Urothelium cell line (cell line): ENCODE measurements around the gene BABAM2.
A peak's percentile ranks its signal among the peaks of the same experiment; 100 is the strongest.
"Not testable (repeated sequence)": the region's sequence is repeated elsewhere in the genome, so short reads cannot be mapped to it uniquely, and the experiment has no call there.

Source experiments
- DNase-seq: peaks from one replicate; pipeline ENCODE4 v3.0.0; 2011; ENCODE audit warnings: low spot score, mixed read lengths
- FAIRE-seq: peaks from 2 replicates; lab custom pipeline; 2011; peaks lifted over from hg19 to GRCh38; lab: Jason Lieb, UNC

Gene BABAM2

DNA sequence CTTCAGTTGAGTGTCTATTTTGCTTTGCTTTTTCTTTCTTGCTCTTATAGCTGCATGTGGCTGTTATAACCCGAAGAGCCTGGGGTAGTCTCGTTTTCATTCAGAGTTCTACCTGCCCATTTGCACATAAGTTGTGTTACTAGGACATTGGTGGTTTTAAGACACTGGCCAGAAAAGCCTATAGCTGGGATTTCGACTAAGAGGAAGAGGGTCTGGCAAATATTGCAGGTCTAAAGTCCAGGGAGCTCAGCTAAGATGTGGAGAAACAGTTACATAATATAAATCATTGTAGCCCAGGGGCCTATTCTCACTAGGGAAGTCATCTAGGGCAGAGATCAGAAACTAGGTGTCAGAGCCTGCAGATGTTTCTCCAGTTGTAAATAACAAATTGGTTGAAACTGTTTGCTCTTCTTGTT, 120.8 kb downstream of the BABAM2 start:
- DNase-seq (no peak), FAIRE-seq (no peak)

DNA sequence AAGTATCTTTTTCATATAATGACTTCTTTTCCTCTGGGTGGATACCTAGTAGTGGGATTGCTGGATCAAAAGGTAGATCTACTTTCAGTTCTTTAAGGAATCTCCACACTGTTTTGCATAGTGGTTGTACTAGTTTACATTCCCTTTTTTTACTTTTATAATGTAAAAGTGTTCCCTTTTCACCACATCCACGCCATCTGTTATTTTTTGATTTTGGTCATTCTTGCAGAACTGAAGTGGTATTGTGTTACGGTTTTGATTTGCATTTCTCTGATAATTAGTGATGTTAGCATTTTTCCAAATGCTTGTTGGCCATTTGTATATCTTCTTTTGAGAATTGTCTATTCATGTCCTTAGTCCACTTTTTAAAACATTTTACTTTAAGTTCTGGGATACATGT, 127.9 kb downstream of the BABAM2 start:
- not testable (repeated sequence) for FAIRE-seq, DNase-seq

DNA sequence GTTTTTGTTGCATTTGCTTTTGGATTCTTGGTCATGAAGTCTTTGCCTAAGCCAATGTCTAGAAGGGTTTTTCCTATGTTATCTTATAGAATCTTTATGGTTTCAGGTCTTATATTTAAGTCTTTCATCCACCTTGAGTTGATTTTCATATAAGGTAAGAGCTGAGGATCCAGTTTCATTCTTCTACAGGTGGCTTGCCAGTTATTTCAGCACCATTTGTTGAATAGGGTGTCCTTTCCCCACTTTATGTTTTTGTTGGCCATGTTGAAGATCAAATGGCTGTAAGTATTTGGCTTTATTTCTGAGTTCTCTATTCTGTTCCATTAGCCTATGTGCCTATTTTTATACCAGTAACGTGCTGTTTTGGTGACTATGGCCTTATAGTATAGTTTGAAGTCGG, 129.0 kb downstream of the BABAM2 start:
- DNase-seq, FAIRE-seq: not testable (repeated sequence)

DNA sequence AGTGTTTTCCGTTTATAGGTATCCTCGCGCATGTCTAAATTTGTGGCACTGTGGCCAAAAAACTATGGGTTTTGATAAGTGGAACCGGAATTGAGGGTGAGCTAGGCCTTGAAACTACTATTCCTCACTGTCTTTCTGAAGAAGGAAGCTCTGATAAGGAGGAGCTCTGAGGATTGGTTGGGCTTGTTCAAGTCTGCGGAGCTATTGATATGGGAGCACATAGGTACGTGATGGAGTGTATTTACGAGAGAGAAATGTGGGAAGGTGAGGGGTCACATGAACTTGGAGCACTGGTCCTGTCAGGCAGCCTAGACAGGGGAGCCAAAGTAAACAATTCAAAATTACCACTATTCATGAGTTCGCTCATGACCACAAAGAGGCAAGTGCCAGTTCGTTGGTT, 131.4 kb downstream of the BABAM2 start:
- DNase-seq (no peak), FAIRE-seq (no peak)

DNA sequence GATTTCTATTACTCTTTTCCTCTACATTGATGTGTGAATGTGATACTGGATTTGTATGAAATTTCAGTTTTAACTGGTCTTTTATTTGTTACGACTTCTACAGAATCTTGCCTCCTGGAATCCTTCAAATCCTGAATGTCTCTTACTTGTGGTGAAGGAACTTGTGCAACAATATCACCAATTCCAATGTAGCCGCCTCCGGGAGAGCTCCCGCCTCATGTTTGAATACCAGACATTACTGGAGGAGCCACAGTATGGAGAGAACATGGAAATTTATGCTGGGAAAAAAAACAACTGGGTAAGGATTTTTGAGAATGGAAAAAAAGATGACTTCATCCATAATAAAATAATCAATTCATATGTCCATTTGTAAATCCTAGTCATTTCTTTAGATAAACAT, 134.6 kb downstream of the BABAM2 start:
- FAIRE-seq (no peak), DNase-seq (no peak)

DNA sequence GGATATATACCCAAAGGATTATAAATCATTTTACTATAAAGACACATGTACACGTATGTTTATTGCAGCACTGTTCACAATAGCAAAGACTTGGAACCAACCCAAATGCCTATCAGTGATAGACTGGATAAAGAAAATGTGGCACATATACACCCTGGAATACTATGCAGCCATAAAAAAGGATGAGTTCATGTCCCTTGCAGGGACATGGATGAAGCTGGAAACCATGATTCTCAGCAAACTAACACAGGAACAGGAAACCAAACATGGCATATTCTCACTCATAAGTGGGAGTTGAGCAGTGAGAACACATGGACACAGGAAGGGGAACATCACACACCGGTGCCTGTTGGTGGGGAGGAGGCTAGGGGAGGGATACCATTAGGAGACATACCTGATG, 135.7 kb downstream of the BABAM2 start:
- FAIRE-seq, DNase-seq: not testable (repeated sequence)

DNA sequence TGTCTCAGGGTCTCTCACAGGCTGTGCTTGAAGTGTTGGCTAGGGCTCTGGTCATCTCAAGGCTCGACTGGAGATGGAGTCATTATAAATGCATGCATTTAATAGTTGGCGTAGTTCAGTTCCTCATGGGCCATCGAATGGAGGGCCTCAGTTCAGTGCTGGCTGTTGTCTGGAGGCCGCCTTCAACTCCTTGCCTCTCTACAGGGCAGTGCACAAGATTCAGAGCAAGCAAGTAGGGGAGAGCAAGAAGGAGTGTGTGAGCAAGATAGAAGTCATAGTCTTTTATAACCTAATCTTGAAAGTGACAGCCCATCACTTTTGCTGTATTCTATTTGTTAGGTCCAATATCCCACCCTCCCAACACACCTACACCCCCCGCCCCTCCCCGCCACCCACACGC, 137.5 kb downstream of the BABAM2 start:
- DNase-seq (no peak), FAIRE-seq (no peak)

DNA sequence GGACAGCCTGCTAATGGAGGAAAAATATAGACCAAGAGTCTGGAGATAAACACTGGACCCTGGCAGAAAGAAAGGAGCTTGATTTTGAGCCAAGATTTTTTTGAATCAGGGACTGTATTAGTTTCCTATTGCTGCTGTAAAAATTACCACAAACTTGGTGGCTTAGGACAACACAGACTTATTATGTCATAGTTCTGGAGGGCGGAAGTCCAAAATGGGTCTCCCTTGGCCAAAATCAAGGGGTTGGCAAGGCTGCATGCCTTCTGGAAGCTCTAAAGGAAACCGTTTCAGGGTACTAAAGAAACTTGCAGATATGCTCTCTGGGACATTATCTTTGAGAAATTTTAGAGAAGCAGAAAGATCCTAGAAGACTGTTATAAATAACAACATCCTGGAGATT, 140.1 kb downstream of the BABAM2 start:
- FAIRE-seq, result no peak

DNA sequence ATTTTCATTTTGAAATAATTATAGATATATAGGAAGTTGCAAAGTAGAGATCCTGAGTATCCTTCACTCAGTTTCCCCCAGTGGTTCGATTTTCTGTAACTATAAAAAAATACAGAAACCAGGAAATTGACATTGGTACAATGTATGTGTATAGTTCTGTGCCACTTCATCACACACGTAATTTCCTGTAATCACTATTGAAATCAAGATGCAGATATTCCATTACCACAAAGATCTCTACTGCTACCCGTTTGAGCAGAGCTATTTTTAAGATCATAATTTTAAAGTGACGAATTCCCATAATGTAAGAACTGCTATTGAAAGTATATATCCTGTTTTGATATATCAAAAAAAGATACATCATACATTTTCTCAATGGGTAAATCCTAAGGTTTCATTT, 142.3 kb downstream of the BABAM2 start:
- DNase-seq (no peak), FAIRE-seq (no peak)

More for the DNA sequence above, 140.1 kb downstream of the BABAM2 start:
- no peak for DNase-seq

DNA sequence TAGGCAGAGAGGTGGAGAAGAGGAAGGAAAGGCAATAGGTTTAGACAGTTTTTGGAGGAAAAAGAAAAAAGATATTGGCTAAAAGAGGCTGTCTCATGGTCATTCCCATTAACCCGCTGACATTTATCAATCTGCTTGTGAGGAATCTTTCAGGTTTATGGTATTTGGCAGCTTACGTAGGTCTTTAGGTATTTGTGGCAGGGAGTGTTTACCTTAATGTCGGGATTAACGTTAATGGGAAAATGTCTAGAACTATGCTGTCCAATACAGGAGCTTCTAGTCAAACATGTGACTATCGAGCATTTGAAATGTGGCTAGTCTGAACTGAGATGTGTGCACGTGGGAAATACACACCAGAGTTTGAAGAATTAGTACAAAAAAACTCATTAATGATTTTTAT, 144.2 kb downstream of the BABAM2 start:
- DNase-seq, result no peak
- FAIRE-seq, result no peak

DNA sequence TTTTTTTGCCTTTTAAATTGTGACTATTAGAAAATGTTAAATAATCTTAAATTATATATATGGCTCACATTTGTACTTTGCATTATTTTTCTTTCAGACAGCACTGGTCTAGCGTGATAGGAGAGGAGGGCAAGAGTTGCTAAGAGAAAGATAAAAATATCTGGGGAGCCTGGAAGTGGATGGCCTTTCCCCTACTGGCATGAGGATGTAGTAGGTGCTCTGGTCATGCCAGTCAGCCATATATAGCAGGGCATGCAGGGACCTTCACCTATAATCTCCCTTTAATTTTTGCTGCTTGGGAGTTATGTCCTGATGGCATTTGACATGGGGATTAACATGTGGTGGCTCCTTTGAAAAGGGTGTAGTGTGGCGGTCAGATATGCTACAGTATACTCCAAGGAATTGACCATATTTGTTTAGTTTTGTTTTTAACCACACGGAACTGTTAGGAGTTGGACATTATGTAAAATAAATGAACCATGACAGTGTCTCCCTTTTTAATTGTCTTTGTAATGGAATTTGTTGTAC, 144.7 kb downstream of the BABAM2 start:
- FAIRE-seq (no peak), DNase-seq (no peak)

DNA sequence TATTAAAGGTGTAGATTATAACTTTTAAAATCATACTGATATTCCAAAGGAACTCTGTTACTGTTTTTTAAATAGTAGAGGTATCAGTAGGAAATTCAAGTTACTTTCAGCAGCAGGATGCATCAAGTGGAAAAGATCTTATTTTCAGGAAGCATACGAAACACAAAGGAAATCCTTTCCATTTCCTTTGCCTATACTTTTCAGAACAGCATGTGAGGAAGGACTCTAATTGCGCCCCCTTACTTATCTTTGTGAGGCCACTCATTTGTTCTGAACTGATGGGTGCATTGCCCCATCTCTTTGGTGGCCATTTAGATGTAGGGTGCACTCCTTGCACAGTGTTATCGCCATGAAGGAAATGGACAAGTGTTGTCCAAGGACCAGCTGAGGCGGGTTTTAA, 145.3 kb downstream of the BABAM2 start:
- DNase-seq (no peak), FAIRE-seq (no peak)

DNA sequence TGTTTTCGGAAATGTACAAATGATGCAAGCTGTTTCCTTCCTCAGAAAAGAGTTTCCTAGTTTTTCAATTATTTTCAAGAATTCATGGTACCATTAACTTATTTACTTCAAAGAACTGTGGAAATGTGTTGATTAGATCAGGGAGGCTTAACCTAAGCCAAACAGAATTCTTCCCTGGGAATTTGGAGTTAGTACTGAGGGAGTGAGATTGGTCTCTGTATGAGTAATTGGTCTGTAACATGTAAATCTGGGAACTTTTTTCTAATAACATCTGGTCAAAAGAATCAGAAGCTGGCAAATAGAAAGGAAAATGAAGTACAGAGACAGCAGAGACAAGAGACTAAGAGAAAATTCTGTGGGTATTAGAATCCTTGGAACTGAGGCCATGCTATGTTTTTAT, 145.8 kb downstream of the BABAM2 start:
- FAIRE-seq, result no peak

DNA sequence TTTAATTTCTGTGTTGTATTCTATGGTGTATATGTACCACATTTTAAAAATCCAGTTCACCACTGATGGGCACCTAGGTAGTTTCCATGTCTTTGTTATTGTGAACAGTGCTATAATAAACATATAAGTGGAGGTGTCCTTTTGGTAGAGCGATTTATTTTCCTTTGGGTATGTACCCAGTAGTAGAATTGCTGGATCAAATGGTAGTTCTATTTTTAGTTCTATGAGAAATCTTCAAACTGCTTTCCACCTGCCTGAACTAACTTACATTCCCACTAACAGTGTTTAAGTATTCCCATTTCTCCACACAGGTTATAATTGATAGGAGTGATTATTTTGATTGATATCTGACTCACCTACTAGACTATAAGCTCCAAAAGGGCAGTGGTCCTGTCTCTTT, 148.2 kb downstream of the BABAM2 start:
- FAIRE-seq (no peak), DNase-seq (no peak)

More for the DNA sequence above, 145.8 kb downstream of the BABAM2 start:
- no peak for DNase-seq

DNA sequence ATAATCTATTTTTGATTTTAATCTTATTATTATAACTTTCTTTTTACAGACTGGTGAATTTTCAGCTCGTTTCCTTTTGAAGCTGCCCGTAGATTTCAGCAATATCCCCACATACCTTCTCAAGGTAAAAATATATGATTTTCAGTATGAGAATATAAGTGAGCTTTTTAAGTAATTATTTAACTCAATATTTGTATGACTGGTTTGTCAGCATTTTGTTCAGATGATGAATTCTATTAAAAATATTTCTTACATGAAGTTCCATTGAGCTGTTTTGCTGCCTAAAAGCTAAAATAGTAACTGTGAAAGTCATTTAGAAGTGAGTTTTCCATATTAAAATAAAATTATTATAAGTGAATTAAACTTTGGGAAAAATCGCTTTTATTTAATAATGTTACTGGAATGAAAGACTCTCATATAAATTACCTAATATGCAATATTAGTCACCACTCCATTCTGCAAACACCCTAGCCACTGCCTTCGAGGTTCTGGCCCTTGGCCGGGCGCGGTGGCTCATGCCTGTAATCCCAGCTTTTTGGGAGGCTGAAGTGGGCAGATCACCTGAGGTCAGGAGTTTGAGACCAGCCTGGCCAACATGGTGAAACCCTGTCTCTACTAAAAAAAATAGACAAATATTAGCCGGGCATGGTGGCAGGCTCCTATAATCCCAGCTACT, 155.3 kb downstream of the BABAM2 start:
- no peak for FAIRE-seq
- DNase-seq, result no peak

DNA sequence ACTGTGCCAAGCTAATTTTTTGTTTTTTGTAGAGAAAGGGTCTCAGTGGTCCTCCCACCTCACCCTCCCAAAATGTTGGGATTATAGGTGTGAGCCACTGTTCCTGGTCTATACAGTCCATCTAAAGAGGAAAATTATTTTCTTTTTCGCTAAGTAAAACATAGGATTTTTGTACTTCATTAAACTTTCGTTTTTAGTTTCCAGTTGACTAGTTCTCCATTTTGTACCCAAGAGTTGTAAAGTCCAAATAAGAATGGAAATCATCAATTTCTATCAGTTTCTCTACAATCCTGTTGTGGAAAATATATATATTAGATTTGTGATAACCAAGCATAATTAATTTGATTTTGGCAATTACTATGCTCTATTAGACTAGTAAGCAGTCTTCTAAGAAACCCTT, 156.4 kb downstream of the BABAM2 start:
- no peak for FAIRE-seq
- no peak for DNase-seq

DNA sequence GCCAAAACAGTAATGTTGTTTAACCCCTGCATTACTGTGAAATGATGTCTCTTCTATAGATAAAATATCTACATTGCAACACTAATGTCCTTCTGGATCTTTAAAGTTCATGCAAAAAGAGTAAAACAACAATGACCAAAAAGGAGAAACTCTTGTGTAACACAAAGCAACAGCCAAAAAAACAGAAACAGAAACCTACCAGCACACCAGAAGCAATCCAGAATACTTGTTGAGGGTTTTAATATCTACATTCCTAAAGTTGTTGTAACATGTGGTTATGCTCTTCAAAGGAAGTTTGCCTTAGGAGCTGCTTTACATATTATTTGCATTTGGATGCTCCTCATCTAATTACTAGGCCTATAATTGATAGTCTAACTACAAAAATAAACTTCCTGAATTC, 157.2 kb downstream of the BABAM2 start:
- DNase-seq (no peak), FAIRE-seq (no peak)

DNA sequence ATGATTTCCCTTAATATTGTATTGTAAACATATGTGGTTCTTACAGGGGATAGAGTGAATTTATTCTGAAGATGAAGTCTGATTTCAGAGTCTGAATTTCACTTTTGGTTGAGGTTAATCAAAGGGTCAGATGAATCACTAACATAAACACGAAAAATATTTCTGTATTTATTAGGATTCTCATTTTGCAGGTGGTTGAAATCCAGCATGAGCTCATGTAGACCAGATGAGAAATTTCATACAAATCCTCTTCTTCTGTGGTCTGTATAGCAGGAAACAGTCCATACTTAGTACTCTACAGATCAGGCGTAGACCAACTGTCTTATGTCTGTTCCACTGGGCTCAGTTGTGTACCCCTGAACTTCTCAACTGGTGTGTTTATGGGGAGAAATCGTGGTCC, 157.8 kb downstream of the BABAM2 start:
- no peak for DNase-seq
- no peak for FAIRE-seq

DNA sequence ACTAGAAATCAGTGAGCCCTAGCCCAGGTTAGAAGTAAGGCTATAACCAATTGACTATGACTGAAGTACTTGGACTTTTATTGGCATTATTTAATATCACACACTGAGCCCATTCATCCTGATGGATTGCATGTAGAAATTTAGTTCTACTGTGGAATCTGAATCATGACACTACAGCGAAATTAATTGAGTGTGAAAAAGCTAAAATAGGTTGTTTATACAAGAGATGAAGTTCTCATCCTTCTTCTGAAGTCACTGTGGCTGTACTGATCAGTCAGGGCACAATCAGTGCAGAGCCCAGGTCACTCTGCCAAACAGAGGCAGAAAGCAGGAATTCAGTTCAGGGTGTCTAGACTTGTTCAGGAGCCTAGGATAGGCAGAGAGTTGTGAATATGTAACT, 158.9 kb downstream of the BABAM2 start:
- DNase-seq, result no peak
- FAIRE-seq, result no peak

DNA sequence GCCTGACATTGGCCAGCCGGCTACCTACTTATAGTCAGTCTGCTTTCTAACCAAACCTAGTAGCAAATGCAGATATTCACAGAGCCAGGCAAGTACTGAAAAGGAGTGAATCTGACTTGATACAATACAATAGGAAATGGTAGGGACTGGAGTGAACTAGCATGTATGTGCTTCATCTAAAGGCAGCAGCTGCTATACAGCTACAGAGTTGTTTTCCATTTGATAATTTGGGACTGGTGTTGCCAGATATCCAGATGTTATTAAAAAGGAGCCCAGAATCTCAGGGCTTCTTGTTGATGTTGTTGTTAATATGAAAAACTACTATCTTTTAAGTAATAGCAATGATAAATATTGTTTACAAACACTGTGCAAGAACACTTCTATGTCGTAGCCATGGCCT, 159.4 kb downstream of the BABAM2 start:
- FAIRE-seq, result no peak

DNA sequence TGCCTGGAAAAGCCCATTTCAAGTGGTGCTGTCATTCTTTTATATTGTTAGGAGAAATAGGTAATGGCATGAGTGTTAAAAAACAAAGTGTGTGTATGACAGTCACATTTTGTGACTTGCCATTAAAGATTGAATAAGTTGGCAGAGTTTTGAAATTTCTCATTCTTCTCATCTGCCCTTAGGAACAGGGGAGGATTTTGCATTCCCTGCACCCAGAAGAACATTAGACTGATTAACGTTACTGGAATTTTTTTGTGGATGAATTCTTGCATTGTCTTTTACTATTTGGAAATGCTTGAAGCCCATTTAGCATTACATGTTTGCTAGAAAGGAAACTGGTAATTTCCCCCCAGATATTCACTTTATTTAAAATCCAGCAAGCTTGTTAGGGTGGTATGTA, 162.2 kb downstream of the BABAM2 start:
- peak; percentile 8 for DNase-seq
- no peak for FAIRE-seq

More for the DNA sequence above, 159.4 kb downstream of the BABAM2 start:
- DNase-seq, result no peak

DNA sequence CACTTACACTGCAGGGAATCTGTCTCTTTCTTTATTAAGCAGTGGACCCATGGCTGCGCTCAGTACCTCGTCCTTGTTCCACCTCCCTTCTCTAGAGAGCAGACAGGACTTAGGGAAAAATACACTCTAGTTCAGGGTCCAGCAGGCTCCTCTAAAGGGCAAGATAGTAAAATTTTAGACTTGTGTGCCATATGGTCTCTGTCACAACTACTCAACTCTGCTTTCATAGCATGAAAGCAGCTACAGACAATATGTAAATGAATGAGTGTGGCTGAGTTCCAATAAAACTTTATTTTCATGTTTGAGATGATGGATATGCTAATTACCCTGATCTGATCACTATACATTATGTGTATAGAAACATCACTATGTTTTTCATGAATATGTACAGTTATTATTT, 163.1 kb downstream of the BABAM2 start:
- no peak for FAIRE-seq
- no peak for DNase-seq

DNA sequence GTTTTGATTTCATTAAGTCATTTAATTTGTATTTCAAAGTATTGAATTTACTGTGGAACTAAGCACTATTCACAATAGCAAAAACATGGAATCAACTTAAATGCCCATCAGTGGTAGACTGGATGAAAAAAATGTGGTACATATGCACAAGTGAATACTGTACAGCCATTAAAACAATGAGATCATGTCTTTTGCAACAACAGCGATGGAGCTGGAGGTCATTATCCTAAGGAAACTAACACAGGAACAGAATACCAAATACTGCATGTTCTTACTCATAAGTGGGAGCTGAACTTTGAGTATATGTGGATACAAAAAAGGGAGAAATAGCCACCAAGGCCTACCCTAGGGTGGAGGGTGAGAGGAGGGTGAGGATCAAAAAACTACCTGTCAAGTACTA, 164.4 kb downstream of the BABAM2 start:
- FAIRE-seq (no peak), DNase-seq (no peak)
